K562 (cell line): Measurements from ENCODE around the gene KIAA0319L. TPM values are rescaled to one million over a fixed set of nuclear protein-coding genes. Genes with fewer than 3 reads are reported as not detected.

ENCODE experiments used
- ATAC-seq: fragments of 200-7000 bp; cut with Tn5 transposase; 3 replicates; pipeline ENCODE4 v1.9.1; 2020; ENCODE audit warnings: moderate library complexity
- BruUV-seq: library from RNA; stranded (reverse); fragments of 400-500 nt; replicated peaks from 2 replicates; lab custom pipeline; 2021; lab: Mats Ljungman, UMichigan
- CTCF ChIA-PET: fragments of 300-600 bp; formaldehyde crosslinking; extraction: SDS; loops from one replicate; lab custom pipeline; 2021; ENCODE audit warnings: low intra/inter-chr PET ratio; lab: Yijun Ruan, JAX
- POLR2A ChIA-PET: fragments of 300-600, 350-650 bp; sonication (Branson Sonifier 250); formaldehyde crosslinking; extraction: SDS; loops from one replicate; lab custom pipeline; 2021; ENCODE audit warnings: antibody characterized with exemption, inconsistent platforms; lab: Yijun Ruan, JAX
- DNase-seq, 4 experiments: peaks; one replicate each; pipeline versions ENCODE4 v3.0.0 to v3.0.0-alpha.2; 2011 to 2018; ENCODE audit warnings: low spot score in 3 of 4, mixed read lengths in 3 of 4; ENCODE audit errors: extremely low read depth in 1 of 4
- FAIRE-seq: peaks from 2 replicates; lab custom pipeline; 2011; peaks lifted over from hg19 to GRCh38; lab: Jason Lieb, UNC
- H2AFZ ChIP-seq: 2 replicates; pipeline ENCODE4 v1.6.0; 2011; ENCODE audit warnings: low read depth, low read length, control low read depth, inconsistent platforms
- H3K27ac ChIP-seq: fragments of 200-600 bp; 3 replicates; pipeline ENCODE4 v1.8.0; 2011; ENCODE audit warnings: low read depth, mild to moderate bottlenecking, control low read depth, inconsistent platforms, low read length, moderate library complexity, mixed read lengths; ENCODE audit errors: extremely low read depth
- H3K27me3 ChIP-seq, 2 experiments: fragments of 300-600 bp in 1 of 2; 2 replicates in 1 of 2; 3 replicates in 1 of 2; pipeline versions ENCODE4 v1.6.0 to v1.8.0; 2011; ENCODE audit warnings: inconsistent platforms in 2 of 2, low read length in 2 of 2, mild to moderate bottlenecking in 1 of 2, mixed read lengths in 1 of 2, moderate library complexity in 1 of 2; ENCODE audit not compliant: control insufficient read depth in 2 of 2, insufficient read depth in 2 of 2
- H3K36me3 ChIP-seq: fragments of 300-600 bp; 3 replicates; pipeline ENCODE4 v1.8.0; 2011; ENCODE audit warnings: mild to moderate bottlenecking, low read length, inconsistent platforms; ENCODE audit not compliant: control insufficient read depth, insufficient read depth
- H3K4me1 ChIP-seq, 2 experiments: fragments of 200-600 bp in 1 of 2; replicated peaks in 1 of 2; 2 replicates in 1 of 2; 3 replicates in 1 of 2; pipeline versions ENCODE4 v1.5.1 to v1.8.0; 2011; ENCODE audit warnings: inconsistent platforms in 2 of 2, low read length in 2 of 2, mild to moderate bottlenecking in 1 of 2, mixed read lengths in 1 of 2, moderate library complexity in 1 of 2; ENCODE audit not compliant: control insufficient read depth in 2 of 2, insufficient read depth in 2 of 2
- H3K4me2 ChIP-seq: 2 replicates; pipeline ENCODE4 v1.6.1; 2011; ENCODE audit warnings: low read length, control low read depth, inconsistent platforms, mixed read lengths; ENCODE audit not compliant: insufficient read depth
- H3K4me3 ChIP-seq: fragments of 200-600 bp; sonication (generic), shearing (Covaris generic); 2 replicates; pipeline ENCODE4 v1.5.1; 2016; ENCODE audit warnings: control low read depth, inconsistent platforms
- H3K79me2 ChIP-seq: fragments of 200-600 bp; 3 replicates; pipeline ENCODE4 v1.8.0; 2011; ENCODE audit warnings: low read length, inconsistent platforms; ENCODE audit not compliant: control insufficient read depth, insufficient read depth
- H3K9ac ChIP-seq, 2 experiments: 2 replicates each; pipeline versions ENCODE4 v1.6.0 to v1.6.1; 2011; ENCODE audit warnings: low read depth in 2 of 2, low read length in 2 of 2, control low read depth in 1 of 2, inconsistent platforms in 1 of 2, mild to moderate bottlenecking in 1 of 2, mixed read lengths in 1 of 2; ENCODE audit not compliant: insufficient read depth in 1 of 2
- H3K9me1 ChIP-seq: one replicate; pipeline ENCODE4 v1.6.0; 2011; ENCODE audit warnings: inconsistent platforms, mild to moderate bottlenecking, low read length, moderate library complexity; ENCODE audit not compliant: control insufficient read depth, insufficient read depth
- H3K9me3 ChIP-seq: replicated peaks from 2 replicates; pipeline ENCODE4 v1.5.1; 2011; ENCODE audit warnings: low read depth, low read length, inconsistent platforms; ENCODE audit not compliant: control insufficient read depth, insufficient read depth
- H4K20me1 ChIP-seq: replicated peaks from 2 replicates; pipeline ENCODE4 v1.6.1; 2011; ENCODE audit warnings: low read length, inconsistent platforms, mixed read lengths; ENCODE audit not compliant: control insufficient read depth, insufficient read depth
- CHAMP1 ChIP-seq: fragments of 450-650 bp; IDR thresholded peaks from 2 replicates; pipeline ENCODE4 v1.6.1; 2016; ENCODE audit warnings: mild to moderate bottlenecking
- EHMT2 ChIP-seq: fragments of 450-650 bp; IDR thresholded peaks from 2 replicates; pipeline ENCODE4 v1.6.1; 2018; ENCODE audit warnings: antibody characterized with exemption
- RBM25 ChIP-seq: fragments of 200-400 bp; formaldehyde crosslinking; IDR thresholded peaks from 2 replicates; pipeline ENCODE4 v1.6.1; 2018; ENCODE audit warnings: low read length, low read depth, moderate library complexity; ENCODE audit not compliant: severe bottlenecking
- SREBF2 ChIP-seq: sonication (generic); formaldehyde crosslinking; IDR thresholded peaks from 2 replicates; pipeline ENCODE4 v1.4.0; 2020; ENCODE audit warnings: mild to moderate bottlenecking, missing genetic modification reagents
- ZFP36 ChIP-seq: fragments of 150-350 bp; IDR thresholded peaks from 2 replicates; pipeline ENCODE4 v1.6.1; 2018; ENCODE audit warnings: low read length, low read depth; ENCODE audit not compliant: partially characterized antibody
- ZNF197 ChIP-seq: fragments of 200-800 bp; sonication (Bioruptor generic); IDR thresholded peaks from 2 replicates; pipeline ENCODE4 v1.6.1; 2016; ENCODE audit warnings: low read depth, missing genetic modification characterization, missing compliant biosample characterization
- in situ Hi-C: fragments of 300-500 bp; cut with MboI; formaldehyde crosslinking; loops from 4 replicates; pipeline ENCODE4 v1.15.0; 2018; ENCODE audit warnings: inconsistent platforms, mixed read lengths
- intact Hi-C: fragments of 100-400 bp; cut with micrococcal nuclease; formaldehyde crosslinking; loops from 2 replicates; pipeline ENCODE4 v1.14.2; 2022
- polyA plus RNA-seq, 8 experiments: library from polyadenylated mRNA; depleted of rRNA in 4 of 8; stranded (reverse) in 5 of 8; unstranded in 3 of 8; fragments of >200 nt; fragmentation: Nextera tagmentation in 2 of 8; fragmentation: Illumina TruSeq in 1 of 8; extraction: Ambion mirVana in 2 of 8; extraction: Trizol in 1 of 8; gene quantifications; 2 replicates each; pipeline versions ENCODE4 v1.2.1 to v1.2.3, GENCODE V29; 2011 to 2014; ENCODE audit warnings: inconsistent platforms in 1 of 8, missing spikeins in 1 of 8
- total RNA-seq, 7 experiments: library from RNA; depleted of rRNA in 6 of 7; stranded (reverse); fragments of >200 nt in 6 of 7; fragmentation: Illumina TruSeq in 2 of 7; extraction: Trizol in 2 of 7; gene quantifications; 2 replicates each; pipeline versions ENCODE4 v1.2.1 to v1.2.3, GENCODE V29; 2011 to 2021; ENCODE audit warnings: low replicate concordance in 1 of 7

The KIAA0319L gene
- total and polyA plus RNA-seq, 9 of the 15 experiments (the other 6 are each of a cell fraction or from before 2014, with no cell fraction given) = 2.4 to 51.7 (median 27.4) TPM

- TF ChIP-seq EHMT2 = no peak
- TF ChIP-seq CHAMP1 = 0 out of 2 replicates have a peak, but pooled peaks have one; percentile 19
- peak; percentile 68 for TF ChIP-seq RBM25
- TF ChIP-seq SREBF2 (CRISPR knock-in tag) = no peak
- no peak for TF ChIP-seq ZNF197 (CRISPR knock-in tag)
- TF ChIP-seq ZFP36 = peak; percentile 61
- H3K27ac ChIP-seq = no peak overlapping the region
- intact Hi-C loops (loop anchor here (10.0 kb wide), 1 partner anchor 196 kb away; no protein-coding TSS in a partner anchor), in situ Hi-C loops (no loop called here)
- no TSS peak for BruUV-seq
- POLR2A ChIA-PET = no interaction called here
- H2AFZ ChIP-seq = no peak overlapping the region
- FAIRE-seq (no peak), DNase-seq (no peak), ATAC-seq (no peak)
- peaks cover 83% of the 10 kb centered on the region for H3K36me3 ChIP-seq
- CTCF ChIA-PET = no interaction called here
- no peaks in the 10 kb centered on the region for H3K4me1 ChIP-seq
- H3K9me3 ChIP-seq = no peaks in the 10 kb centered on the region
- no peaks in the 10 kb centered on the region for H3K9me1 ChIP-seq
- H3K4me2 ChIP-seq = no peak overlapping the region
- no peaks in the 10 kb centered on the region for H4K20me1 ChIP-seq
- H3K79me2 ChIP-seq = no peaks in the 10 kb centered on the region
- no peak overlapping the region for H3K9ac ChIP-seq
- H3K27me3 ChIP-seq = no peaks in the 10 kb centered on the region
- H3K4me3 ChIP-seq = no peak overlapping the region
Observed at GRCh38 chr1:35401049-35401448, 156.2 kb downstream of the KIAA0319L start.
